ENCODE data around the gene XIST.
"Not testable (repeated sequence)": the region's sequence is repeated elsewhere in the genome, so short reads cannot be mapped to it uniquely, and the experiment has no call there.

Gene XIST

DNA sequence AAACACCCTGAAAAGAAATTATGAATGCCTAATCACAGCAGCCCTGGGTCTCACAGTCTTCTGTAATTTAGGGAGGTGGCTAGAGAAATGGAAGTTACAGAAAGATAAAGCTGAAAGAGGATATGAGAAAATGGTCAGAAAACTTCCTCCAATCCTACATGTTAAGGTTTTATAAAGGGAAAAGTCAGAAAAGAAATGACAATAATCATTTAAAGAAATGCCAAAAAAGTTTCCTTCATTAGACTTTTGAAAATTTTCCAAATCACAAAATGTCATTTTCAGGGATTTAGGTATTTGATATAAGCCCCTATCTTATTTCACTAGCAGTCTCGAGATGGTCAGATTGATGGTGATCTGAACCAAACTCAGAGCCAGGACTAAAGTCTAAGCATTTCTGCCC lies 13.4 kb downstream of the XIST start:
- DNase-seq (ENCODE audit: low spot score): no peak

DNA sequence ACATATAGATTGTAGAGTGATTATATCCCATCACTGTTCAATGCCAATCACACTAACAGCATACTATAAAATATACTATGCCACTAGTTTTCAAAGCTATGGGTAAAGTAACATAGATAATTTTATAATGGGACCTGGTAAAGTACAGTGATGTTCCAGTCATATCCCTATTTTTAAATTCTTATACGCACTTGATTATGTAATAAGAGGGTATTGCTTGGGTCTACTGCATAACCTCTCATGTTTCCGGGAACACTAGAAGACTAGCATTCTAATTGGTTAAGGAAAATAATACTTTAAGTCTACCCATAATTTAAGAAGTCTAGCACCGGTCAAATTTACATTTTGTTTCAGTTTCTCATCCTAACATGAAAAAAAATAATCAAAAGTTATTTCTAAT lies 14.4 kb downstream of the XIST start:
- DNase-seq (ENCODE audit: low spot score): no peak

DNA sequence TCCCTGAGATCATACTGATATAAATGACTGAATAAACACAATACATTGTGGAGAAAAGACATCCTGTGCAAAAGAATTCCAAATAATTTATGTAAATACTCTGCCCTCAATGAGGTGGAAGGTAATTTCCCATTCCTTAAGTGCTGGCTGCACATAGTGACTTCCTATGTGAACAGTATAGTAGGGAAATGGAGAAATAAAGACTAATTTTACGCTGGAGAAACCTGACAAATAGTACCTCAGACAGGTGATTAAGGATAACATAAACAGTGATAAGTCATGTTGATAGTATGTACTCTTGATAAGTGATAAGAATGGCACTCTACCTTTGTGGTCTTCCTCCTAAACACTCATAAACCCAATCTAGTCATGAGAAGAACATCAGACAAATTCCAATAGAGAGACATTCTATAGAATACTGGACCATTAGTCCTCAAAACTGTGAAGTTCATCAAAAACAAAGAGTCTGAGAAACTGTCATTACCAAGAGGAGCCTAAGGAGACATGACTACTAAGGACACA lies 15.5 kb downstream of the XIST start:
- no peak for DNase-seq (ENCODE audit: low spot score)

DNA sequence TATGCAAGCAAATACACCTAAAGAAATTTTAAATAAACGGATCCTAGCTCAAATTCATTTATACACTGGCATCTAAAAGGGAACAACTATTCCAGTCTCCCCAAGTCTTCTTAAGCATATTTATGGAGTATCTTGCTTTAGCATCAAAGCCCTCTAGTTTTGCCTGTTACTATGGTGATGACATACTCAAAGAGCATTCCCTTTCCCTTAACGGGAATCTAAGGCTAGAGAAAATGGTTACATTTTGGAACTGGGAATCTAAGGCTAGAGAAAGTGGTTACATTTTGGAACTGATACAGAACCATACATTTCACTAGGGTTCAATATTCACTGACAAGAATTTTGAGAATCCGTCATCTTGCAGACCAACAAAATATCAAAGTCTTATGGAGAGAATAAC lies 18.3 kb downstream of the XIST start:
- no peak for DNase-seq (ENCODE audit: low spot score)

DNA sequence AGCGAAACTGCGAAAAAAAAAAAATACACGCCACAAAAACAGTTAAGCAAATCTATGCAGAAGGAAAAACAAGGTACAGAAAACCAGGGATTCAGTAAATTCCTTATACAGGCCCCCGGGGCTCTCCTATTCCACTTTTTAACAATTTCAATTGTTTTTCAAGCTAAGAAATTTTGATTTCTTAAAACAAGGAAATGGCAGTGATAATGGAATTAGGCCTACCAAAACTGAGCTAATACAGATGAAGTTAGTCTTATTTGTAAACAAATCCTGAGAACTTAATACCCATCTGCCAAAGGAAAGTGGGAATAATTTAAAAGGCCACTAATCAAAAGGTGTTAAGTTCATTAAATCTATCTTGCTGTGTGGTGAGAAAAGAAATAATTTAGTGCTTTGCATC lies 20.2 kb downstream of the XIST start:
- no peak for DNase-seq (ENCODE audit: low spot score)

DNA sequence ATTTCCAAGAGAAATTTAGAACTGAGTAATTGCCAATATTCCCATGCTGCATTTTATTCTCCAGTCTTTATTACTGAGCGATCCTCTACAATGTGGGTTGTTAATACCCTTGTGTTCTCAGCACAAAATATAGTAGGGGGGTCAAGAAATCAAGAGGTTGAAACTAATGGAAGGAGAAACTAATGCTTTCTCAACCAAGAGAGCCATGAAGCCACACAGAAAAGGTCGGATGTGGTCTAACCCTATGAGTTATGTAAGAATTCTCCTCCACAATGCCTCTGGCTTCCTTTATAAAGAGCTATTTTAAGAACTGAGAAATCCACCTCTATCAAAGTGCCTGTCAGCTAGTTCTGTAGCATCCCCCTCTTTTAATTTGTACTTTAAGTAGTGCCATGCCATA lies 21.0 kb downstream of the XIST start:
- DNase-seq (ENCODE audit: low spot score): no peak

DNA sequence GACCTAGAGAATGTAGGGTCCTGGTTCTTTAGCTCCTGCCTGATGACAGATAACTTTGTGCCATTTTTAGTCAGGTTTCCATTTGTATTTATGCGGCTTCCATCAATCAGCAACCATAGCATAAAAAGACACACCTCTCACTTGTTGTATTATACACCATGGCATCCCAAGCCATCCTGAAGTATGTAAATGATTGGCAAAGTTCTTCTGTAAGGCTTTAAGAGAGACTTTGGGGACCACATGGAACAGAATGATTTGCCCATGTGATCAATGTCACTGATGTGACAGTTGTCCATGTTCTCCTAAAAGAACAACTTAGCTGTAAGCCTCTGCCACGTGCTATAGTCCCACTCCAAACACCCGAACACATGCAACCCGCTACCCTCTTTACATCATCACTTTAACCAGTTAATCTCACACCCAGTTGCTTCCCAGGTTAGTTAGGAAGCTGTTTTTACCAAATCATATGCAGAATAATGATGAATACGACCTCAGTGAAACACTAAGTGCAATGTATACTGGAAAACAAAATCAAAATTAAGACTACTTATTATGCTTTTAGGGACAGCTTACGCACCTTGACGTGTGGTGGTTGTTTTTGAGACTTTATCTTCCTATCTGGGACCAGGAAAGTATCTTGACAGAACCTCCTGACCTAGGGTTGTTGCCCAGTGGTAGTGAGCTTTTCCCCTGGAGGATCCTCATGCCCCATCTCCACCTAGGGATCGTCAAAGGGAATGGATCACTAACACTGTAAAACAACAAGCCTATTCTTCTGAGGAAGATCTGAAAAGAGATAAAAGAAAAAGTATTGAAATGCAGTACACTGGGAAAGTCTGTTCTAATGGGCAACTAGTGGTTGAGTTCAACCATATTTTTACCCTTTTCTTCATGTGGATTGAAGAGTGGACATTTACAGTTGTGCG lies 21.8 kb downstream of the XIST start:
- no peak for DNase-seq (ENCODE audit: low spot score)

DNA sequence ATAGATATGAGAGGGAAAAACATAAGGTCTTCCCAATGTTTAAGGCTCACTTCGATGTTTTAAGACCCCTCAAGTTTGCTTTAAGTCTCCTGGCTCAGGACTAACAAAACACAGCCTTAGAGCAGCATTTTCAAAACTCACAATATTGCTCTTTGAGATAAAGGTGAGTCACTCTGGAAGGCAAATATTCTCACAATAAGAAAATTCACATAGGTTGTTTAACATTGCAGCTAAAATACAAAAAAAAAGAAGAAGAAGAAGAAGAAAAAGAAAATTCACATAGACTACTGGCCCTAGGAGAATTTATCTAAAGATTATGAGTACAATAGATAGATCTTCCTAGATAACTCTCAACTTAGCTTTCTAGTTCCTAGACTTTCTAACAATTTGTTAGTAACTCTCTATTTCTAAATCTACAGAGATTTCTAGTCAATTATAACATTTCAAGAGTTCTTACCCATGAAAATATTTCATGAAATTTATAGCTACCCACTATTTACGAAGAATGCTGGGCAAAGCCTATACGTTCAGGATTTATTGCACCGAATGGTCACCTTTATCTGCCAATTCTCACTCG lies 22.5 kb downstream of the XIST start:
- DNase-seq (ENCODE audit: low spot score): no peak

DNA sequence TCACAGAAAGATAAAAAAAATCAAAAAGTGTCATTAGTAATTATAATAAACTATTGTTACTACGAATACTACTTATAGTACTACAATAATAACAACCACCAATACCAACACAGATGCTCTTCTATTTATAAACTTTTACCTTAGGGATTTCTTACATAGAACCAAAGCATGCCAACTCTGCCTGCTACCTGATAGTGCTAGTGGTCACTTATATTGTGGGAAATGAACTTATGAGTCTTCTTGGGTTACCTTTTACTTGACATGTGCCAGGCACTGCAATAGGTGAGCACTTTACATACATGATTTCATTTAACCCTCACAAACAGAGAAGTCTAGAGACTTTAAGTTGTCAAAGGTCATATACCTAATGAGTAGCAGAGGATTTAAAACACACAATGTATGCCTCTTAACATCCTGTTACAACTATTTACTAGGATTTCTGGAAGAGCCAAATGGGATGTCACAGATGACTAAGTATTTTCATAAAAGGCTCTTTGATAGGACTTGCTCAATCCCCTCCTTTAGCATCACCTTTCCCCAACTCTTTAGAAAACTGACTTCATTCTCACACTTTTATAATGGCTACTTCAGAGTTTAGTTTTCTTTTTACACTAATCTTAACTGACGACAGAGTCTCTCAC lies 24.3 kb downstream of the XIST start:
- no peak for DNase-seq (ENCODE audit: low spot score)

DNA sequence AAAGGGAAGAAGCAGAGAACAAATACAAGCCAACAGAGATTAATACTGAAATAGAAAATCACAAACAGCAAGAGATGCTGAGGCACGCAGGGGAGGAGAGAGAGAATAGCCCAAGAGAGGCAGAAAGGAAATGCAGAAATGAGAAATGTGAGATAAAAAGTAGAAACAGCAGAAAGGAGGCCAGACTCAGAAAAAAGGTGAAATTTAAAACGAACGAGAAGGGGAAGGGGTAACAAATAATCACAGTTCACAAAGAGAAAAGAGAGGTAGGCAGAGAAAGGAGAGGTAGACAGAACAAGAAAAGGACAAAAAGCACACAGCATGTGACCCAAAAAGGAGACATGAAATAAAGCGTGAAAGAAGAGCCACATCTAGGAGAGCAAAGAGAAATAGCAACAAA lies 25.1 kb downstream of the XIST start:
- DNase-seq (ENCODE audit: low spot score): no peak

DNA sequence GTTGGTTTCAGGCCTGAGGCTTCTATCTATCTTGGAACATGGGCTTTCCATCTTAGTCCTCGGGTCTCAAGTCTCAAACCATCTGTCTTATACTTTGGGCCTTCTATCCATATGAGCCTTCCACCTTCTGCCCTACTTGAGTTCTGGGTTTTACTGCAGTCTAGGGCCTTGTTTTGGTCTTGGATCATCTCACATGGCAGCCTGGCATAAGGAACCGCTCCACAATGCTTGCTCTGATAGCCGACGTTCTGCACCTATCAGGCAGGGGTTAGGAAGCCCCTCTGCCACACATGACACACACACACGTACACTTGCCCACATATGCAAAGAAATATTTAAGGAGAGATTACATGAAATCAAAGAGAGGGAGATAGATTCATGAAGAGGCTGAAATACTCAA lies 25.5 kb downstream of the XIST start:
- no peak for DNase-seq (ENCODE audit: low spot score)

DNA sequence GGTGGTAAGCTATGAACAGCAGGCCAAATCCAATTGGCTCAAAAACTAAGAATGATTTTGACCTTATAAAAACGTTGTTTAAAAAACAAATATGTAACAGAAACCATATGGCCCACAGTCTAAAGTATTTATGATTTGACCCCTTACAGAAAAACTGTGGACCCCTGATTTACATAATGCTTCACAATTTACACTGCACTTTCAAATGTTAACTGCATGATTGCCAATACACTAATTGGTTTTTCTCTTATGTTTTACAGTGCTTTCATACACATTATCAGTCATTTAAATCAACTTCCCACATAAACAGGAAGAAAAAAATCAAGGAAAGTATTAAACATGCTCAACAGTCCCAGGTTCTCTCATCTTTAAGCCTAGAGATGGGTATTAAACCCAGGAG lies 26.9 kb downstream of the XIST start:
- DNase-seq (ENCODE audit: low spot score): no peak

DNA sequence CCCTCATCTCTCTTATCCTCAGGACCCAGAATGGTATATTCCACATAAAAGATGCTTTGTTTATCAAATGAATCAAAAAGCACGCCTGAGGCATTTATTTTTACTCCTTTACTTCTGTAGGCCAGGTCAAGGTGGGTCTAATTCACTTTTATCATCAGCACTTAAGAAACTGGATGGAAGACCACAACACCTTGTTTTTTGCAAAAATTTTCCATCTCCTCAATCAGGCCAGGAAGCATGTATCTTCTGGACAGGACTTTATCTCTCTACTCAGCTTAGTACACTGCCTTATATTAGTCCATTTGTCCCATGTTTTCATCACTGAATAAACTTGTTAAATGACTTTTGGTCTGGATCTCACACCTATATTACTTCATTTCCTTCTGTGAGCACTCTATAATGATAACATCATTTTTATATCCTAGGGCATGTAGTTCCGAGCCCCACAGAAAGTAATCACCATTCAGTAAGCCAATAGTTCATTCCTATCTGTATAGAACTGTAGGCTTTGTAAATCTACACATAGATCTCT lies 29.0 kb downstream of the XIST start:
- DNase-seq (ENCODE audit: low spot score): no peak

DNA sequence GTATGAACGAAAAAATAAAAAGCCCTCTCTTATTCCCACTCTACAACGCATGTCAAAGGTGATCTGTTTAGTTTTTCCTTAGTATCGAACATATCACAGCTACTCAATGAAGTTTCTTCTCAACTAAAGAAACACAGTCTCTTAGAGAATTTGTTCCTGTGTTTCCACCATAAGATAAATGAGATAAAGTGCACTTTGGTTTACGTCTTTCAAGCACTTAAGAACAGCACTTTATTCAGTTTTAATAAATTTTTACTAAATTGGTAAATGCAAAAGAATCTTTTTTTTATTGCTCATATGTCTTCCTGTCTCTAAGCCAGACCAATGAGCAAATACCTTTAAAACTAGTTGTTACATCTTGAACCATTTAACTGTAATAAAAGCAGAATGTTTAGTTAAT lies 29.7 kb downstream of the XIST start:
- DNase-seq (ENCODE audit: low spot score): no peak

DNA sequence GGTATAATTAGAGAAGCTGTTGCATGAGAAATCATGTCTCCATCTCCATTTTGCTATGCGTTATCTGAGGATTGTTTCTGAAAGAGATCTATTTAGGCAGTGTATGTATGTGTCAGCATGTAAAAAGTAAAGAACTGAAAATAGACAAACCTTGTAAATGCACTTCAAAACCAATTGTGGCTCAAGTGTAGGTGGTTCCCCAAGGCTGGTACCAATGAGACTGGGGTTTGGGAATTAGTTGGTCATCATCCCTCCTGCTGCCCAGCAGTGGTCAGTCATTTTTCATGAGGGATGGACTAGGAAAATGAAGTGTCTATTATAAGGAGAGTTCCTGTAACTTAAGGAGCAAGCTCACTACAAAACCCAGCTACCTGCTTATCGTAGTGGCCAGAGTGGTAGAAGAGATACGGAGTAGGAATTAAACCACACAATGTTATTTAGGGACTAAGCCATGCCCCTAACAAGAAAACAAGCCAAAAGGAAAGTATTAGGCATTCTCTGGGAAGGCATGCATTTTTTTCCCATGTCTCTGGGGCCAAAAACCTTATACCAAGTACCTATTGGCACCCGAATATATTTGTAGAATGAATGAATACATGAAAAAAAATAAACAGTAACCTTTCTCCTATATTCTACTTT lies 30.5 kb downstream of the XIST start:
- DNase-seq (ENCODE audit: low spot score): no peak

DNA sequence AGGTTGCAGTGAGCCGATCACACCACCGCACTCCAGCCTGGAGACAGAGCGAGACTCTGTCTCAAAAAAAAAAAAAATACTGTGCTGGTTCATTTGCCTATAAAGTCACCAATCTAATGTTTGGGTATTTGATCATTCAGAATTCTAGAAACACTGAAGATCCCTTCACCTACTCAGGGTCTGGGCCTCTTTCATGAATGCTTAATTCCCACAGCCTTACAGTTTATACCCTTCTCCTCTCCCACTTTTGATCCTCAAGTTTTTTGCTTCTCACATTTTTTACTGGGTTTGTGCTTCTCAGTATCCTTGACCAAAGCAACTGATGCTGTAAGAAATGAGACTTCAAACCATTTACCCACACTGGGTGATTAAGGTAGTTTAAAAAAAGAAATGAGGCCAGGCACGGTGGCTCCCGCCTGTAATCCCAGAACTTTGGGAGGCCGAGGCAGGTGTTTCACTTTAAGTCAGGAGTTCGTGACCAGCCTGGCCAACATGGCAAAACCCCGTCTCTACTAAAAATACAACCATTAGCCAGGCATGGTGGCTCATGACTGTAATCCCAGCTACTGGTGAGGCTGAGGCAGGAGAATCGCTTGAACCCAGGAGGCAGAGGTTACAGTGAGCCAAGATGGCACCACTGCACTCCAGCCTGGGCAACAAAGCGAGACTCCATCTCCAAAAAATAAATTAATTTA lies 32.5 kb downstream of the XIST start:
- not testable (repeated sequence) for DNase-seq (ENCODE audit: low spot score)

DNA sequence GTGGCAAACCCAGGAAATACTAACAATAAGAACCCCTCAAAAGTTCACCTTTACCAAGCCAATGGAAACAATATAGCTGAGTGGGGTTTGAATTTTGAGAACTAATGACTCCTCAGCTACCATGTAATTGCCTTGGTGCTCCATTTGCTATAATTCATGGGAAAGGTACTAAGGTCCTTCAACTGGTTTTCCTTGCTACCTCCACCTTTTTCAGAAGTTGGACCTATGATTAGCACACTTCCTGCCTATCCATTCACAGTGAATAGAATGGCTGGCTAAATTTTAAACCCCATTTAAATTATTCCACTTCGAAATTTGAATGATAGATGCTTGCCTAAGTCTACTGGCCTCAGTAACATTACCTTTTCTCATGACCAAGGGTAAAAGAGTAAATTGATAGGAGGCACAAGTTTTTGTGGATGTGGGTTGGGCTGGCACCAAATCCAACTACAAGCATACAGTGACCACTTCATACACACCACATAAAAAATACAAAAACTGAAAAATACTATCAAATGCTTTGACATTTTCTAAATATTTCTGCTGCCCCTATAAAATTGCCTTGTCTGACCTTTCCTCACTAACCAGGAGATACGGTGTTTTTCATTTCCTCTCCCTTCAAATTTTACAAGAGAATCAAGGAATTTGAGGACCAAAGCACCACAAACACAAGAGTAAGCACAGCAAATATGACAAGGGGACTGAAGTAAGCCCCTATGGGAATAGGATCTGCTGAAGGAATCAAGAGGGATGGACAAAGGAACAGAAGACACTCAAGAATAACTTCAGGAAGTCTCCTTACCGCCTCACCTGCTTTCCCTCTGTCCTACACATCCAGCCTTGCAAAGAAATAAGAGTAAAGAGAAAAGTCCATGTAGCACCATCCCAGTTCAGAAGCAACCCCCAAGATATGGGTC lies 34.1 kb downstream of the XIST start:
- no peak for DNase-seq (ENCODE audit: low spot score)

DNA sequence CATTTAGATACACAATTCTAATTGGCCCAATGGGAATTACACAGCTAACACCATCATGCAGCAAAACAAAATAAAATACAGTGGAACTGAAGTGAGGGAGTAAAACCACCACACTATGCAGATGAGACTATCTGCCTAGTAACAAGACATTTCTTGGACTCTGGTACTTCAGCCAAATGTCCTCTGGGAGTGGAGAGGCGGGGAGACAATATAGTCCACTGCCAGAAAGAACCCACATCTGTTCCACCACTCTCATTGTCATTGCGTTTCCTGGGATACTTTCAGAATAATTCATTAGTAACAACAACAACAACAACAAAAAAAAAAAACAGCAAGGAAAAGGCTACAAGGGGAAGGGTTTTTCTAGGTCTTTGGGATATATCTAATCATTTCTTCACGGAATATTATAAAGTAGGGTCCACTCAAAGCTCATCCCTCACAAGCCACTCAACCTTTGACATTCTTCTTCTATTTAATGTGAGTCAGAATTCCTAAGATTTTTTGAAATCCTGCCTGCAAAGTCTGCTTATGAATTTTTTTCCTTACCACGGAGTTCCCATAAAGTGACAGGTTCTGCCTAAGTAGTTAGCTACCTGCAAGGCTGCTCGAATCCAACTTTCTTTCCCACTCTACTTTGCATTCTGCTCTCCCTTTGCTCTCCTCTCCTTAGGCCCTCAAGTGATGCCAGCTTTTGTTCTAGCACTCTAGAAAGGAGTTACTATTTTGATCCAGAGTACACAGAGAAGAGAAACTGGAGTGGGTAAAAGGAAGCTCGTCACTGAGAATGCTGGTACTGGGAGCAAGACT lies 34.9 kb downstream of the XIST start:
- no peak for DNase-seq (ENCODE audit: low spot score)

DNA sequence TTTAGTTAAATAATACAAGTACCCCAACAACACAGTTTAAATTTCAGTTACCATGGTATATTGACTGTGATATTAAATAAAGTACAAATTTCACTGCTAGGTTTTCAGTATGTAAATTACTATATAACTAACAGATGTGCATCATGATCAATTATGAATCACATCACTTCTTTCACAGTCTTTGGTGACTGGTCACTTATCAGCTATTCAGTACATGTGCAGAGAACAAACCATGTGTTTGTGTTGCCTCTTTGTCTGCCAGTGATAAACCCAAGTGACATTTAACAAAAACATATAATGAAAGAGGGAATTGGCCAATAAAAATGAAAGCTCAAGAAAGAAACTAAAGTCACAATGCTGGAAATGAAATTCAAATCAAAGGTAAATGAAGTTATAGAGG lies 40.3 kb downstream of the XIST start:
- no peak for DNase-seq (ENCODE audit: low spot score)

DNA sequence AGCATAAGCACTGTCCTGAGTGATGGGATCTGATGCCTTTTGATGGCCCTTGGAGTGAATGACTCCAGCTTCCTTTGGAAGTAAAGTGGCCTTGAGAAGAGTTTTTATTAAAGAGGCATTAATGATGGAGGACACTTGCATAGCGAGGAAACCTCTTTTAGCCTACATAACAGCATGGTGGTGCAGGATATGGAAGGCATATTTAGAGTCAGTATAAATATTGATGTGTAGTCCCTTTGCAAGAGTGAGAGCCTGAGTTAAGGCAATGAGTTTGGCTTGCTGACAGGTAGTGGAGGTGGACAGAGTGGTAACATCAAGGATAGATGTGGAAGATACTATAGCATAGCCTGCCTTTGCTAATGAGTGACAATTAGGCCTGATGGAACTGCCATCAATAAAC lies 48.4 kb downstream of the XIST start:
- not testable (repeated sequence) for DNase-seq (ENCODE audit: low spot score)
